HG03521 (cell line): ENCODE data around the gene ITGA8.
"Not testable (repeated sequence)": the region's sequence is repeated elsewhere in the genome, so short reads cannot be mapped to it uniquely, and the experiment has no call there.

Source experiments
- ATAC-seq: cut with Tn5 transposase; IDR thresholded peaks from one replicate; pipeline ENCODE4 v1.9.1; 2021; ENCODE audit warnings: mild to moderate bottlenecking, moderate library complexity; ENCODE audit not compliant: unreplicated experiment

Gene ITGA8

GRCh38 chr10:15690031-15690430 lies 29.7 kb downstream of the ITGA8 start:
- no peak for ATAC-seq

DNA sequence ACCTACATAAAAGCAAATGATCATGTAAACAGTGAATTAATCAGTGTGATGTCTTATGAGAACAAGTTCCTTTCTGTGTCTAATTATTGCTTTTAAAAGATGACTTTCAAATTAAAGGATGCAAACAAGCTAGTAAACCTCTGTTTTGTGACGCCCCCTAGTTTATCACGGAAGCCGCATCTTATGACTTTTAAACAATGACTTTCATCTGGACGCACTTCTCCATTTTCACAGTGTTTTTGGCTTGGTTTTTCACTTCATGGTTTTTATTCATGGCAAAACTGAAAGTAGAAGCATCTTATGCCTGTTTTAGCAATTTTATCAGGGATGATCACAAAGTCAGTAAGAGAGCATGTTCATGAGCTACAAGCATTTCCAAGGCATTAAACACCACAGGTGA lies 35.0 kb downstream of the ITGA8 start:
- ATAC-seq, result no peak

- no peak for ATAC-seq
These were observed 38.6 kb downstream of the ITGA8 start for GRCh38 chr10:15681076-15681475.

- no peak for ATAC-seq
These were observed 40.9 kb downstream of the ITGA8 start for GRCh38 chr10:15678851-15679250.

DNA sequence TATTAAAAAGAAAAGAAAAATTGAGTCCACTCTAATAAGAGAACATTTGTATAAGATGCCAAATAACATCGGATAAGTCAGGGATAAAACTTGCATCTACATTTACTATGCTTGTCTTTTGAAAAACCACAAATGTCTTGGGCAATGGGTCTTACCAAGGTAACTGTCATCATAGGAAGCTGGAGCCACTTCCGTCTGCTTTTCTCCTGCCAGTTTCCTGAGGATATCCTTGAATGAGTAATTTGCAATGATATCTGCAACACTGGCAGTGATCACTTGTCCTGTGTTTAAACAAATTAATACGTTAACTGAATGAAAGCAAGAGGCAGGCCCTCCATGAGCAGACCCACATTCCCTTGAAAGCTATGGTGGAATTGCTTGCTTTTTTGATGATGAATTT lies 47.3 kb downstream of the ITGA8 start:
- no peak for ATAC-seq

GRCh38 chr10:15670880-15671279 lies 48.8 kb downstream of the ITGA8 start:
- ATAC-seq, result no peak

GRCh38 chr10:15661574-15661973 lies 58.1 kb downstream of the ITGA8 start:
- ATAC-seq, result no peak

GRCh38 chr10:15660990-15661389 lies 58.7 kb downstream of the ITGA8 start:
- no peak for ATAC-seq

- ATAC-seq, result no peak
These were observed 61.5 kb downstream of the ITGA8 start for GRCh38 chr10:15658069-15658702.

DNA sequence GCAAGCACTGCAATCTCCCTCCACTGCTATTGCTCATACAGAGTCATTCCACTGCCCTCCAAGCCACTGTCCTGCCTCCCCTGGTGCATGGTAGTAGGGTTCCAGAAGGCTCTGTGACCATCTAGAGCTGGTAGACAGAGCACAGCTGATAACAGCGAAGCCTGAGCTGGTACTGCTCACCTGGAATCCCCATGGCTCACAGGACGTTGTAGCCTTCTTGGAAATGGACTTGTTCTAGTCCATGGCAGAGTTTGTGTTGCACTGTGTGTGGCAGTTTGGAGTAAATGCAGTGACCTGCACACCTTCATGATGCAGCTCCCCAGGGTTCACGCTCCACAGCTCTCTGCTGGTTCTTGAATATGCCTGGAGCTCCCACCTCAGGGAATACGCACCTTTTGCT lies 67.0 kb downstream of the ITGA8 start:
- no peak for ATAC-seq

DNA sequence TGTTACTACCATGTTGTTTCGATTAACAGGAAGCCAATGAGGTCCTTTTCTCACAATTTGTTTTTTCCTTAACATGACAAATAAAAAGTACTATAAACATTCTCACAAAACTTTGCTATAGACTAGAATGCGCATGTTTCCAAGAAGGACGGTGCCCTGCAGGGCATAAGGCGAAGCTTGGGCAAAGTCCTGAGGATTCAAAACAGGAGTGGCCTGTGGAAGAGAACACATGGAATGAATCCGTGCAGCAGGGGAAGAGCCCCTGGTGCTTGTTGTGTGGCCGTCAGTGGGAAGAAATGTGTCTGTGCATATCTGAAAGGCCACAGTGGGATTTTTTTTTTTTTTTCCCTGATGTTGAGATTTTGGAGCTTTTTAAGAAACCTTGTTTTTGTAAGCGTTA lies 67.6 kb downstream of the ITGA8 start:
- no peak for ATAC-seq

DNA sequence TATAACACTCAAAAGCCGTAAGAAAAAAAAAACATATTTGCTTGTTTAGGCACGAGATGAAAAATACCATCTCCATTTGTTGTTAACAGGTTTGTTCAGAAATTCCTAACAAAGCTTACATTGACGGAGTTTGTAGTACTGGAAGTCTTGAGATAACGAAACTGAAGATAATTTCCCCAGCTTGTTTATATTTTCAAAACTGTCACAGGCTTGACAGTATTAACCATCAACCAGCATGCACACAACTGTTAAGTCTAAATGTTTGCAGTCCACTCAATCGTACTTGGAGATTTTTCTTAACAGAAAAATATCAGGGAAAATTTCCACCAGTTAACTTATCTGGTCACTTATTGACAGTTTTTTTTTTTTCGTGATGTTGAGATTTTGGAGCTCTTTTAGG lies 68.5 kb downstream of the ITGA8 start:
- no peak for ATAC-seq

GRCh38 chr10:15642095-15642494 lies 77.6 kb downstream of the ITGA8 start:
- ATAC-seq, result no peak

DNA sequence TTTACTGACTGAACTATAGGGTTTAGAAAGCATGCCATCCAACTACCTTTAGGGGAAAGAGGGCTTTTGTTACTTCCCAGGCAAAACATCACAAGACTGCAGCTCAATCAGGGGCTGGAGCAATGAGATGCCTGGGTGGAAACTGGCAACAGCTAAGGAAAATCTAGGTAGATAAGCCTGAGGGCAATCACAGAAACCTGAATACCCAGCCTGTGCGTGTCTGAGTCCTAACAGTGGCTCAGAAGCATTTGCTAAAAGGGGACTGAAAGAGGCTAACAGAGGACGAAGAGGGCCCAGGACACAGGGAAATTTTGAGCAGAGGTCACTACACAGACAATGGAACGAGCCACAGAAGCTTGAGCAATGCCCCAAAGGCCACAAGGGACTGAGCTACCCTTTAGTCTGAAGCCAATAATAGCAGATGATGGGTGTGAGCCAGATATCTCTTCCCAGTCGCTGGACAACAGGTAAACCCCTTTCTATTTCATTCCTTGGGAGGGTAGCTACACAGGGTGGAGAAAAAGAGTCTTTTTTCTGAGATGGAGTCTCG lies 79.1 kb downstream of the ITGA8 start:
- ATAC-seq, result no peak

- ATAC-seq, result no peak
These were observed 83.3 kb downstream of the ITGA8 start for GRCh38 chr10:15636446-15636845.

GRCh38 chr10:15632456-15633091 lies 87.1 kb downstream of the ITGA8 start:
- no peak for ATAC-seq

GRCh38 chr10:15631205-15631604 lies 88.5 kb downstream of the ITGA8 start:
- not testable (repeated sequence) for ATAC-seq

DNA sequence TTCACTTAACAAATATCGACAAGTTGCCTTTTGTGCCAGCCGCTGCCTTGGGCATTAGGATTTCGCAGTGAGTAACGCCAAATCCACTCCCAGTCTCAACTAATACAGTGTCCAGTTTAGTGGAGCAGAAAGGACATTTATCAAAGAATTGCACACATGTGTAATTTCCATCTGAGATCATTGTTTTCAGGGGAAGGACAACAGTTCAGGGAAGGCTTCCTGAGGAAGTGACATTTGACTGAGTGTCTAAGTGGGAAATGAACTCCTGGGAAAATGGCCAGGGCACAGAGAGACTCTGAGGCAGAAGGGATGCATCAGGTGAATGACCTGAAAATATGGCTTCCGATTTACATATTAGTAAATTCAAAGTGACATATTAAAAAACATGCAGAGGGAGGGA lies 89.4 kb downstream of the ITGA8 start:
- no peak for ATAC-seq

GRCh38 chr10:15627617-15628196 lies 92.0 kb downstream of the ITGA8 start:
- ATAC-seq, result no peak

- ATAC-seq, result no peak
These were observed 92.8 kb downstream of the ITGA8 start for GRCh38 chr10:15626937-15627336.

GRCh38 chr10:15625261-15625660 lies 94.5 kb downstream of the ITGA8 start:
- no peak for ATAC-seq
